ENCODE measurements around the gene UNC50.

UNC50 gene

GRCh38 chr2:98569915-98570314 lies 38.5 kb upstream of the UNC50 start:
- H3K4me3 ChIP-seq (ENCODE audit: low read depth, low read length) = no peak overlapping the region
- no peak for TF ChIP-seq CTCF (IDR thresholded peaks at IDR 0.05; ENCODE audit: low read depth, low read length, missing control alignments)
- DNase-seq (ENCODE audit: low read depth) = no peak
- in situ Hi-C loops (cut with HindIII; ENCODE audit: low sequenced_read_pairs) = no loop called here

GRCh38 chr2:98570356-98570755 lies 38.0 kb upstream of the UNC50 start:
- DNase-seq (ENCODE audit: low read depth) = no peak
- no peak for TF ChIP-seq CTCF (IDR thresholded peaks at IDR 0.05; ENCODE audit: low read depth, low read length, missing control alignments)
- in situ Hi-C loops (cut with HindIII; ENCODE audit: low sequenced_read_pairs) = no loop called here
- no peak overlapping the region for H3K4me3 ChIP-seq (ENCODE audit: low read depth, low read length)

- TF ChIP-seq CTCF (IDR thresholded peaks at IDR 0.05; ENCODE audit: low read depth, low read length, missing control alignments) = no peak
- H3K4me3 ChIP-seq (ENCODE audit: low read depth, low read length) = no peak overlapping the region
Measured at GRCh38 chr2:98571121-98571701, 37.2 kb upstream of the UNC50 start.

GRCh38 chr2:98571796-98572195 lies 36.6 kb upstream of the UNC50 start:
- DNase-seq (ENCODE audit: low read depth) = no peak
- in situ Hi-C loops (cut with HindIII; ENCODE audit: low sequenced_read_pairs) = no loop called here
- H3K4me3 ChIP-seq (ENCODE audit: low read depth, low read length) = no peak overlapping the region
- TF ChIP-seq CTCF (IDR thresholded peaks at IDR 0.05; ENCODE audit: low read depth, low read length, missing control alignments) = no peak

More at GRCh38 chr2:98571121-98571701, 37.2 kb upstream of the UNC50 start:
- in situ Hi-C loops (cut with HindIII; ENCODE audit: low sequenced_read_pairs) = no loop called here
- no peak for DNase-seq (ENCODE audit: low read depth)

GRCh38 chr2:98572211-98572610 lies 36.2 kb upstream of the UNC50 start:
- no peak overlapping the region for H3K4me3 ChIP-seq (ENCODE audit: low read depth, low read length)
- DNase-seq (ENCODE audit: low read depth) = no peak
- in situ Hi-C loops (cut with HindIII; ENCODE audit: low sequenced_read_pairs) = no loop called here
- TF ChIP-seq CTCF (IDR thresholded peaks at IDR 0.05; ENCODE audit: low read depth, low read length, missing control alignments) = no peak

GRCh38 chr2:98572676-98573075 lies 35.7 kb upstream of the UNC50 start:
- in situ Hi-C loops (cut with HindIII; ENCODE audit: low sequenced_read_pairs) = no loop called here
- no peak overlapping the region for H3K4me3 ChIP-seq (ENCODE audit: low read depth, low read length)
- TF ChIP-seq CTCF (IDR thresholded peaks at IDR 0.05; ENCODE audit: low read depth, low read length, missing control alignments) = no peak
- DNase-seq (ENCODE audit: low read depth) = no peak

Measured in astrocyte of the cerebellum (primary cell).